GM18520 (cell line): ENCODE data around the gene WASHC3.

Experiments
- ATAC-seq: cut with Tn5 transposase; IDR thresholded peaks from one replicate; pipeline ENCODE4 v1.9.1; 2021; ENCODE audit not compliant: unreplicated experiment

WASHC3 gene

DNA sequence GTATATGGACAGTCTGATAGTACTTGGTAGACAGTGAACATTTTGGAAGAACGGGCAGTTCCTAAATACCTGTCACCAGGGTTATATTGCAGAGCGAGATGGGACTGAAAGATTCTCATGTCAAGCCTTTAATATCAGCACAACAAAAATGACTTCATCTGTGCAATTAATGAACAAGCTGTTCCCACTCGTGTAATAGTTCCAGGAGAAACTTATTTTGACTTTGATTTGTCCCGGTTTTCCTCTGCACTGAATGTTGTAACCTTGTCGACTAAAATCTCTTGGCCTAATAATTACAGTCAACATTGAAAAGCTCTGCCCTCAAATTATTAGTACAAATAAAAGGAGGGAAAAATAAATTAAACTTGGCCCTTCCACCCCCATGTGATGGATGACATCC, 79.5 kb downstream of the WASHC3 start:
- no peak for ATAC-seq

DNA sequence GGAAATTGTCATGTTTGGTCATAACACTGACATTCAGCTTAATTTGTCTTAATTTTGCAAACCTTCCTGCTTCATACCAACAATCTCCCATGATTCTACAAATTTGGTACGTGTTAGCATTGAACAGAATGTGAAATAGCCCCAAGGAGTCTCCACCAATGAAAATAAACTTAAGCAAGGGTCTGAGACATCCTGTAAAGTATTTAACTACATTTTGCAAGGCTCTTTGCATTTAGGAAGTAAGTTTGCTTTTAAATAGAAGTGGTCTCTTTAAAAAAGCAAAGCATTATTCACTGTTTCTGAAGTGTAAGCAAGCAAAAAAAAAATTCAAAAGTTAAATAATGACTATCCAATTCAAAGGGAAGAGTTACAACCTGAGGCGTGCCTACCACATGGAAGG, 79.9 kb downstream of the WASHC3 start:
- no peak for ATAC-seq

DNA sequence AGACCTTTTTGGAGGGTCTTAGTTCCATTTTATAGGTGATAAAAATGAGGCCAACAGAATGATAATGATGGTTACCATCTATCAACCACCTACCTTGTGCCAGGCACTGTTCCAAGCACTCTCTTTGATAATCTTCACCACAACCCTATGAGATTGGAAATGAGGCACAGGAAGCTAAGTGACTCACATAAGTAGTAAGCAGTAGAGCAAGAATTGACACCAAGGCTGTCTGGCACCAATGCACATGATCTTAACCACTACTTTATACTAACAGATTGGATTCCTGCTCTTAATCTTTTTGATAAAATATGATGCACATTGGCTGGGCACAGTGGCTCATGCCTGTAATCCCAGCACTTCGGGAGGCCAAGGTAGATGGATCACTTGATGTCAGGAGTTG, 93.0 kb downstream of the WASHC3 start:
- no peak for ATAC-seq

DNA sequence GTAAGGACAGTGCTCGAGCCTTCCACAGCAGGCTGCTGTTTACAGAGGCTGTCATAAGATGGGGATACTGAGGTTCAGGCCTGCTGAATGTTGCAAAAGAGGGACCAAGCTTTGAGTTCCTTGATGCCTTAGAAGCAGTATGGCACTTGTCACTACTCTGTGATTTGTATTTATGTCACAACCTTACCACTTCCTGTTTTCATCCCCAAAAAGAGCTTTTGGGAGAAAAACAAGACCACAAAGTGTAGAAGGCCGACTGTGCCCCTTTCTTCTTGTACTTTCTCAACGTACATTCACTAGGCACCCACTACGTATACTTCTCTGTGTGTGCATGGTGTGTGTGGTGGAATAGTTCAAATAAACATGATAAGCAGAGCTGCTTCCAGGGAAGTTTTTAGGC, 94.3 kb downstream of the WASHC3 start:
- ATAC-seq = no peak

DNA sequence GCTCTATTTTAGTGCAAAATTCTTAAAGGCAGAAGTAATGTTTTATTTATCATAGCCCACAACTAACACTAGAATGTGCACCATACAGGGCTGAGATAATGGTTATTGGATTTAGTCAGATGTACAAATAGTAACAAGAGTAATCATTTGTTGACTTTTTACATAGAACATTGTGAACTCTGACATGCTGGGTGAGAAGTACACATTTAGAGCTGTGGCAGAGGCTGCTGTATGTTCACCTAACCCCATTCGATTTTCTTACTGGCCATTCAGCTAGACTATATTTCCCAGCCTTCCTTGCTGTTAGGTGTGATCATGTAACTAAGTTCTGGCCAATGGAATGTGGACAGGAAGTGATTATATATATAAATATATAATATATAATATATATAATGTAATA, 95.3 kb downstream of the WASHC3 start:
- no peak for ATAC-seq

DNA sequence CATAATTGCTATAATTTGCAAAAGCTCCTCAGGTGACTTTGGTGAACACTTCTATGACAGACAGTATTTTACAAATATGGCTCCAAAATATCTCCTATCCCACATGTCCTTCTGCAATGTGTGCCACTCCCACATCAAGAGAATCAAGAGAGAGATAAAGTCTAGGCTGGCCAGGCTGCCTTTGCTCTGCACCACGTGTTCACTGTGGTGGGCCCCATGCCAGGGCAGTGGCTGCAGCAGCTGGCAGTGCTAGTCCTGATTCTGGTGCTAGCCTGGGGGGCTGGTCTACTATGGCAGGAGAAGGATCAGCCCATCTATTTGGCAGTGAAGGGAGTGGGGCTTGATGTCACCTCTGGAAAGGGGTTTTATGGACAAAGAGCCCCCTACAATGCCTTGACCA, 98.1 kb downstream of the WASHC3 start:
- ATAC-seq = no peak
